ENCODE data around the gene RCAN1. TPM values are rescaled to one million over a fixed set of nuclear protein-coding genes. Genes with fewer than 3 reads are reported as not detected.

The RCAN1 gene
- total and polyA plus RNA-seq, 2 of the 4 experiments (the other 2 are of a cell fraction) = 53.5 to 175 TPM

GRCh38 chr21:34546542-34546941 lies 68.4 kb downstream of the RCAN1 start:
- H2BK120ac ChIP-seq (ENCODE audit: low read depth, low read length) = peak overlapping the region; percentile 100
- H2AK9ac ChIP-seq (replicated peaks; ENCODE audit: low read depth, low read length, poor library complexity) = no peak overlapping the region
- peak overlapping the region; percentile 85; the same call in 1 of the 2 replicates for H3K4ac ChIP-seq (ENCODE audit: low read depth, low read length)
- in situ Hi-C loops (cut with MboI; ENCODE audit: low sequenced_read_pairs) = no loop called here
- H2AFZ ChIP-seq (replicated peaks; ENCODE audit: low read length, poor library complexity) = no peak overlapping the region
- H3K9me1 ChIP-seq (ENCODE audit: insufficient read depth, low read length) = peaks cover 20% of the 10 kb centered on the region; the same call in 1 of the 2 replicates
- dilution Hi-C loops (cut with HindIII; ENCODE audit: low sequenced_read_pairs, unreplicated experiment) = no loop called here
- H3K9ac ChIP-seq (ENCODE audit: low read depth, low read length) = no peak overlapping the region
- H2AK5ac ChIP-seq (ENCODE audit: low read depth, low read length) = peak overlapping the region; percentile 85
- H3K4me3 ChIP-seq (ENCODE audit: insufficient read depth, low read depth, low read length) = no peak overlapping the region
- POLR2A ChIA-PET (ENCODE audit: unreplicated experiment) = no interaction called here
- DNase-seq = no peak
- no peaks in the 10 kb centered on the region for H3K36me3 ChIP-seq (ENCODE audit: control insufficient read depth, insufficient read depth, low read length)
- H2BK5ac ChIP-seq (ENCODE audit: low read depth, low read length, poor library complexity, severe bottlenecking) = peak overlapping the region; percentile 74
- peak overlapping the region; percentile 43; the same call in 1 of the 2 replicates for H3K56ac ChIP-seq (ENCODE audit: extremely low read depth, insufficient read depth, low read length)
- no peak overlapping the region for H3K4me2 ChIP-seq (ENCODE audit: low read depth, low read length)
- H3K27ac ChIP-seq (ENCODE audit: insufficient read depth, low read length) = no peak overlapping the region
- peak overlapping the region; percentile 84; the same call in 1 of the 2 replicates for H3K18ac ChIP-seq (ENCODE audit: low read depth, low read length)
- no TSS peak for BruUV-seq (replicated peaks)
- H3K14ac ChIP-seq (replicated peaks; ENCODE audit: low read depth, low read length) = peak overlapping the region; percentile 79
- ATAC-seq (ENCODE audit: low read depth) = no peak
- H2BK20ac ChIP-seq (ENCODE audit: low read depth, low read length) = peak overlapping the region; percentile 96
- H2BK15ac ChIP-seq (ENCODE audit: low read depth, low read length) = peak overlapping the region; percentile 99; the same call in 2 of the 3 replicates
- peak overlapping the region; percentile 81 to 94 for H4K8ac ChIP-seq (ENCODE audit: low read depth in 2 of 2, low read length in 2 of 2)
- CTCF ChIA-PET = no interaction called here
- no peaks in the 10 kb centered on the region for H3K27me3 ChIP-seq (ENCODE audit: control insufficient read depth, insufficient read depth, low read length)
- H4K91ac ChIP-seq (ENCODE audit: insufficient read depth, low read depth, low read length) = peak overlapping the region; percentile 86; the same call in 1 of the 2 replicates
- peak overlapping the region; percentile 41; the same call in 1 of the 2 replicates for H4K5ac ChIP-seq (ENCODE audit: low read depth, low read length)
- no peaks in the 10 kb centered on the region for H4K20me1 ChIP-seq (ENCODE audit: insufficient read depth, low read length)
- H3K23ac ChIP-seq (ENCODE audit: low read depth, low read length) = no peak overlapping the region
- WGBS, 2 experiments (ENCODE audit: extremely low coverage in 2 of 2, insufficient read length in 1 of 2) = 100% methylated on average over 2 of the region's 6 CpGs; no CpG with 5 or more reads in 1 of the 2 experiments
- TF ChIP-seq RFX5 (IDR thresholded peaks at IDR 0.05; ENCODE audit: low read depth, low read length) (no peak), SMC3 (IDR thresholded peaks at IDR 0.05; ENCODE audit: low read depth, low read length) (no peak), RCOR1 (IDR thresholded peaks at IDR 0.05; ENCODE audit: insufficient replicate concordance, low read length) (no peak), CHD1 (IDR thresholded peaks at IDR 0.05; ENCODE audit: low read depth, low read length) (no peak), BHLHE40 (IDR thresholded peaks at IDR 0.05; ENCODE audit: low read depth, low read length) (no peak), CTCF (conservative IDR thresholded peaks at IDR 0.05; ENCODE audit: low read depth, low read length) (no peak), FOS (IDR thresholded peaks at IDR 0.05; ENCODE audit: low read depth, low read length) (no peak), MXI1 (IDR thresholded peaks at IDR 0.05; ENCODE audit: borderline replicate concordance, low read depth, low read length) (no peak), ELK1 (IDR thresholded peaks at IDR 0.05; ENCODE audit: borderline replicate concordance, low read depth, low read length) (no peak), USF2 (IDR thresholded peaks at IDR 0.05; ENCODE audit: low read depth, low read length) (no peak), NFE2L2 (IDR thresholded peaks at IDR 0.05; ENCODE audit: low read depth, low read length) (no peak), POLR2A (IDR thresholded peaks at IDR 0.05; ENCODE audit: low read depth, low read length) (no peak), MAFK (IDR thresholded peaks at IDR 0.05; ENCODE audit: low read depth, low read length) (no peak), RAD21 (IDR thresholded peaks at IDR 0.05; ENCODE audit: low read length) (no peak), CEBPB (IDR thresholded peaks at IDR 0.05; ENCODE audit: low read depth, low read length) (no peak), MAZ (IDR thresholded peaks at IDR 0.05; ENCODE audit: borderline replicate concordance, low read depth, low read length) (no peak)
- H3K79me1 ChIP-seq (ENCODE audit: low read depth in 1 of 2, low read length in 2 of 2) = peaks cover 15 to 60% of the 10 kb centered on the region in 2 experiments
- intact Hi-C loops (cut with micrococcal nuclease) = no loop called here
- no peaks in the 10 kb centered on the region for H3K9me3 ChIP-seq (ENCODE audit: control insufficient read depth, insufficient read depth, low read length)
- H3K4me1 ChIP-seq (ENCODE audit: control insufficient read depth, insufficient read depth, low read length) = peaks cover 13% of the 10 kb centered on the region

Measured in IMR-90 (cell line).